HepG2 (cell line): ENCODE results near the gene LDLRAD4.

Experiments used
- ARHGAP35 ChIP-seq: sonication (generic); formaldehyde crosslinking; IDR thresholded peaks from 2 replicates; pipeline ENCODE4 v1.9.0; 2022; ENCODE audit warnings: mild to moderate bottlenecking, inconsistent platforms, moderate library complexity, missing genetic modification reagents, borderline replicate concordance
- CHD2 ChIP-seq: IDR thresholded peaks from 2 replicates; pipeline ENCODE4 v1.6.1; 2011; ENCODE audit warnings: low read depth, low read length, improper control_type of control experiment
- CTCF ChIP-seq: sonication (generic); formaldehyde crosslinking; IDR thresholded peaks from 2 replicates; pipeline ENCODE4 v1.5.0; 2020; ENCODE audit warnings: mild to moderate bottlenecking, missing genetic modification reagents, moderate library complexity
- GMEB2 ChIP-seq: IDR thresholded peaks from 2 replicates; pipeline ENCODE4 v1.6.1; 2016; ENCODE audit warnings: missing biosample characterization, missing genetic modification reagents, low read depth
- XRCC5 ChIP-seq: fragments of 200-400 bp; formaldehyde crosslinking; optimal IDR thresholded peaks from 2 replicates; pipeline ENCODE3; 2017; ENCODE audit warnings: mild to moderate bottlenecking, low read length

- TF ChIP-seq CHD2, result no peak
- TF ChIP-seq ARHGAP35 (CRISPR knock-in tag), result no peak
- TF ChIP-seq CTCF (CRISPR knock-in tag), result no peak
- TF ChIP-seq GMEB2 (CRISPR knock-in tag), result no peak
- no peak for TF ChIP-seq XRCC5
Measured at GRCh38 chr18:13185675-13186198, 32.8 kb upstream of the LDLRAD4 start.
